ENCODE data around the gene SLC24A3.

DNA sequence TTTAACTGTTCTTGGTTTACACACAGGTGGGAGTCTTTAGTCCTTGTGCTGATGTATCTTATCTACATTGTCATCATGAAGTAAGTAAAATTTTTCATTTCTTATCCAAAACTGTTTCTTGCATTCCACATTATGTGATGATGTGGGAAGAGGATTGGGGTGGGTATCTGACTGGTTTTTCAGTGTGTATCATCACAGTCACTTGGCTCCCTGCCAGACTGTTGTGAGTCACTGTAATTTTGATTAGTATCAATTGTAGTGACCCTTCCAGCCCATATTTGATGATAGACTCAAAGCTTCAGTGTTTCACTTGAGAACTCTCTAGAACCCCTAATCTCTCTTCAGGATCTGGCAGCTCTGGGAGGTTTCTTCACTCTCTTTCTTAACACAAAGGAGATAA is 461.1 kb downstream of the SLC24A3 start:
- TF ChIP-seq, protein P1, sequence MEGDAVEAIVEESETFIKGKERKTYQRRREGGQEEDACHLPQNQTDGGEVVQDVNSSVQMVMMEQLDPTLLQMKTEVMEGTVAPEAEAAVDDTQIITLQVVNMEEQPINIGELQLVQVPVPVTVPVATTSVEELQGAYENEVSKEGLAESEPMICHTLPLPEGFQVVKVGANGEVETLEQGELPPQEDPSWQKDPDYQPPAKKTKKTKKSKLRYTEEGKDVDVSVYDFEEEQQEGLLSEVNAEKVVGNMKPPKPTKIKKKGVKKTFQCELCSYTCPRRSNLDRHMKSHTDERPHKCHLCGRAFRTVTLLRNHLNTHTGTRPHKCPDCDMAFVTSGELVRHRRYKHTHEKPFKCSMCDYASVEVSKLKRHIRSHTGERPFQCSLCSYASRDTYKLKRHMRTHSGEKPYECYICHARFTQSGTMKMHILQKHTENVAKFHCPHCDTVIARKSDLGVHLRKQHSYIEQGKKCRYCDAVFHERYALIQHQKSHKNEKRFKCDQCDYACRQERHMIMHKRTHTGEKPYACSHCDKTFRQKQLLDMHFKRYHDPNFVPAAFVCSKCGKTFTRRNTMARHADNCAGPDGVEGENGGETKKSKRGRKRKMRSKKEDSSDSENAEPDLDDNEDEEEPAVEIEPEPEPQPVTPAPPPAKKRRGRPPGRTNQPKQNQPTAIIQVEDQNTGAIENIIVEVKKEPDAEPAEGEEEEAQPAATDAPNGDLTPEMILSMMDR (conservative IDR thresholded peaks at IDR 0.05; ENCODE audit: low read length), result no peak
- TF ChIP-seq EZH2phosphoT487 (IDR thresholded peaks at IDR 0.05; ENCODE audit: borderline replicate concordance), result no peak
